ENCODE measurements around the gene ITGA6. TPM values are rescaled to one million over a fixed set of nuclear protein-coding genes. Genes with fewer than 3 reads are reported as not detected.
A peak's percentile ranks its signal among the peaks of the same experiment; 100 is the strongest.

Gene ITGA6
- polyA plus RNA-seq, 4 donors, result 33.2 to 81.0 (median 48.4) TPM

DNA sequence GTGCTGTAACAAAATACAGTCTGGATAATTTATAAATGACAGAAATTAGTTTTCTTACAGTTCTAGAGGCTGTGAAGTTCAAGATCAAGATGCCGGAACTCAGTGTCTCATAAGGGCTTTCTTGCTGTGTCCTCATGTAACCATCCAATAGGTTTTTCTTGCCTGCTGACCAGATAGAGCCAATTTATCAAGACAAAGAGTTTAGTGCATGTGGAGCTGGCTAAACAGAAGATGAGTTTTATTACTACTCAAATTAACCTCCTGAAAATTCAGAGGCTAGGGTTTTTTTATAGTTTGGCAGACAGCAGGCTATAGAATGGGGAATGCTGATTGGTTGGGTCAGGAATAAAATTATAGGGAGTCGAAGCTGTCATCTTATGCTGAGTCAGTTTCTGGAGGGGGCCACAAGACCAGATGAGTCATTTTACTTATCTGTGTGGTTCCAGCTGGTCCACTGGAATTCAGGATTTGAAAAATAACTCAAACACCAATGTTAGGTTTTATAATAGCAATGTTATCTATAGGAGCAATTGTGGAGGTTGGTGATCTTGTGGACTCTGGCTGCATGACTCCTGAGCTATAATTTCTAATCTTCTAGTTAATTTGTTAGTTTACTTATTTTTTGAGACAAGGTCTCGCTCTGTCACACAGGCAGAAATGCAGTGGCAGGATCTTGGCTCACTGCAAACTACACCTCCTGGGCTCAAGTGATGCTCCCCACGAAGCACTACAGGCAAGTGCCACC lies 125.3 kb downstream of the ITGA6 start:
- Histone ChIP-seq H3K9me3 (ENCODE audit: control insufficient read depth in 2 of 2, insufficient read depth in 1 of 2, low read depth in 1 of 2, low read length in 1 of 2) (peaks cover 0 to 13% of the 10 kb centered on the region in 2 donors), H3K27me3 (ENCODE audit: control insufficient read depth in 3 of 3, insufficient read depth in 3 of 3, low read length in 3 of 3) (no peaks in the 10 kb centered on the region), H3K4me1 (ENCODE audit: control insufficient read depth in 3 of 3, insufficient read depth in 2 of 3, low read depth in 1 of 3, low read length in 2 of 3) (peaks cover 0 to 19% (median 2%) of the 10 kb centered on the region in 3 donors), H3K27ac (ENCODE audit: low read depth in 1 of 3, low read length in 2 of 3) (peak overlapping the region in 1 of 3 donors; percentile 34), H3K4me3 (ENCODE audit: low read depth in 1 of 3, low read length in 3 of 3) (no peak overlapping the region), H3K36me3 (ENCODE audit: control insufficient read depth in 3 of 3, insufficient read depth in 2 of 3, low read depth in 1 of 3, low read length in 3 of 3) (no peaks in the 10 kb centered on the region)
- WGBS, 3 donors, result 62 to 81% (median 64%) methylated on average over 4 of the region's 4 CpGs
- FAIRE-seq (no peak), DNase-seq (peak in 1 of 2 donors; percentile 60)

DNA sequence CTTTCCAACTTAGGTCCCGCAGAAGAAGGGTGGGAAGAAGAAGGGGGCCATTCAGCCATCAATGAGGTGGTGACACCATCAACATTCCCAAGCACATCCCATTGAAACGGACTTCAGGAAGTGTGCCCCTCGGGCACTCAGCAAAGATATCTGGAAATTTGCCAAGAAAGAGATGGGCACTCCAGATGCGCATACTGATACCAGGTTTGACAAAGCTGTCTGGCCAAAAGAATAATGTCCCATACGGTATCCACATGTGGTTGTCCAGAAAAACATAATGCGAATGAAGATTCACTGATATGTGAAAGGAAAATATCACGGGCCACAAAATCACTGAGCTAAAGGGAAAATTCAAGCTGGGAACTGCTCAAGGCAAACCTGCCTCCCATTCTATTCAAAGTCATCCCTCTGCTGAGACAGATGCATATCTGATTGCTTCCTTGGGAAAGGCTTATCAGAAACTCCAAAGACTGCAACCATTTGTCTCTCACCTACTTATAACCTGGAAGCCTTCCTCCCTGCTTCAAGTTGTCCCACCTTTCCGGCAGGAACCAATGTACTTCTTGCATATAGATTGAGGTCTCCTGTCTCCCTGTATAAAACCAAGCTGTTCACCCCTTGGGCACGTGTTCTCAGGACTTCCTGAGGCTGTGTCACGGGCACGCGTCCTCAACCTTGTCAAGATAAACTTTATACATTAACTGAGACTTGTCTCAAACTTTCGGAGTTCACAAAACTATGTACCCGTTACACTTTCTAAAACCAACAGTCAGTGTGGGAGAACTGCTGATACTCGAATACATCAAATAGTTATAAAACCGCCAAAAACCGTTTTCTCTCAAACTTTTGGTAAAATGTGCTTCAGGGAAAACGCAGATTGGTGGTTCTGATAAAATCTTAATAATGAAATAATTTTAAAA lies 127.2 kb downstream of the ITGA6 start:
- peak overlapping the region in 1 of 3 donors; percentile 85 for H3K4me3 ChIP-seq (ENCODE audit: low read depth in 1 of 3, low read length in 3 of 3)
- DNase-seq (peak in 1 of 2 donors; percentile 36), FAIRE-seq (no peak)
- H3K36me3 ChIP-seq (ENCODE audit: control insufficient read depth in 3 of 3, insufficient read depth in 2 of 3, low read depth in 1 of 3, low read length in 3 of 3), result peaks cover 0 to 4% (median 0%) of the 10 kb centered on the region in 3 donors
- no peaks in the 10 kb centered on the region for H3K27me3 ChIP-seq (ENCODE audit: control insufficient read depth in 3 of 3, insufficient read depth in 3 of 3, low read length in 3 of 3)
- H3K9me3 ChIP-seq (ENCODE audit: control insufficient read depth in 2 of 2, insufficient read depth in 1 of 2, low read depth in 1 of 2, low read length in 1 of 2), result peaks cover 0 to 7% of the 10 kb centered on the region in 2 donors
- no peak overlapping the region for H3K27ac ChIP-seq (ENCODE audit: low read depth in 1 of 3, low read length in 2 of 3)
- H3K4me1 ChIP-seq (ENCODE audit: control insufficient read depth in 3 of 3, insufficient read depth in 2 of 3, low read depth in 1 of 3, low read length in 2 of 3), result peaks cover 0 to 19% (median 2%) of the 10 kb centered on the region in 3 donors
- 55 to 64% (median 59%) methylated on average over 18 of the region's 18 CpGs for WGBS, 3 donors

- Histone ChIP-seq H3K4me1 (ENCODE audit: control insufficient read depth in 3 of 3, insufficient read depth in 2 of 3, low read depth in 1 of 3, low read length in 2 of 3) (peaks cover 0 to 19% (median 2%) of the 10 kb centered on the region in 3 donors), H3K9me3 (ENCODE audit: control insufficient read depth in 2 of 2, insufficient read depth in 1 of 2, low read depth in 1 of 2, low read length in 1 of 2) (peaks cover 0 to 7% of the 10 kb centered on the region in 2 donors), H3K27me3 (ENCODE audit: control insufficient read depth in 3 of 3, insufficient read depth in 3 of 3, low read length in 3 of 3) (no peaks in the 10 kb centered on the region), H3K4me3 (ENCODE audit: low read depth in 1 of 3, low read length in 3 of 3) (peak overlapping the region in 2 of 3 donors; percentile 74 to 85), H3K27ac (ENCODE audit: low read depth in 1 of 3, low read length in 2 of 3) (peak overlapping the region in 2 of 3 donors; percentile 86 to 97), H3K36me3 (ENCODE audit: control insufficient read depth in 3 of 3, insufficient read depth in 2 of 3, low read depth in 1 of 3, low read length in 3 of 3) (peaks cover 0 to 10% (median 0%) of the 10 kb centered on the region in 3 donors)
- FAIRE-seq (no peak), DNase-seq (no peak)
- WGBS, 3 donors, result 5 to 8% (median 7%) methylated on average over 8 of the region's 8 CpGs
Observed at GRCh38 chr2:172555272-172555521, 127.8 kb downstream of the ITGA6 start.

Other genes with a start within 250 kb of the ITGA6 start
- 10 to 100 TPM in 1 of 4 donors, 1 to 10 TPM in 3; 2.7 to 13.1 (median 4.8) TPM for gene PDK1, start 128.5 kb downstream of the ITGA6 start, polyA plus RNA-seq